Activated CD4-positive, alpha-beta T cell treated with anti-CD3 and anti-CD28 coated beads for 48 hours (primary cell): ENCODE results near the gene SERPINA1.
A peak's percentile ranks its signal among the peaks of the same experiment; 100 is the strongest.
"Not testable (repeated sequence)": the region's sequence is repeated elsewhere in the genome, so short reads cannot be mapped to it uniquely, and the experiment has no call there.

Experiments
- DNase-seq: peaks from one replicate; pipeline ENCODE4 v3.0.0-alpha.2; 2020

Gene SERPINA1

DNA sequence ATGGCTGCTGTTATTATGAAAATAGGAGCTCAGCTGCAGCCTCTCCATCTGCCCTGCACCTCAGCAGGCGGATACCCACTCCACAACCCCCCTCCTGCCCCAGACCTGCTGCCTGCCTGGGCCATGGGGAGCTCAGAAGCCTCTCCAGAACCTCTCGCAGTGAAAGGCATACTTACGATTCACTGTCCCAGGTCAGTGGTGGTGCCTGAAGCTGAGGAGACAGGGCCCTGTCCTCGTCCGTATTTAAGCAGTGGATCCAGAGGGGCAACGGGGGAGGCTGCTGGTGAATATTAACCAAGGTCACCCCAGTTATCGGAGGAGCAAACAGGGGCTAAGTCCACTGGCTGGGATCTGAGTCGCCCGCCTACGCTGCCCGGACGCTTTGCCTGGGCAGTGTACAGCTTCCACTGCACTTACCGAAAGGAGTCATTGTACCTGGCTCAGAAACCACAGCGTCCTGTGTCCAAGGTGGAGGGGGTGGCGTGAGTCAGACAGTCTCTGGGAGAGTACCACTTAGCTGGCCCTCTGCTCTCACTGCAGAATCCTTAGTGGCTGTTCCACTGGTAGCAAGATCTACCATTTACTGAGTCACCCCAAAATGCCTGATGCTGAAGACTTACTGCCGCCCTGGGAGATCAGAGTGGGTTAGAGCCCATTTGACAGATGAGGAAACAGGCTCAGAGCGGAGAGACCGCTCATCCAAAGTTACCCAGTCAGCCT lies at the start of gene SERPINA1:
TSS of gene SERPINA1 (minus strand) at position 219 of the 720 bp plus-strand sequence. CDS start 5,365 bp downstream, outside the sequence.
- no peak for DNase-seq

DNA sequence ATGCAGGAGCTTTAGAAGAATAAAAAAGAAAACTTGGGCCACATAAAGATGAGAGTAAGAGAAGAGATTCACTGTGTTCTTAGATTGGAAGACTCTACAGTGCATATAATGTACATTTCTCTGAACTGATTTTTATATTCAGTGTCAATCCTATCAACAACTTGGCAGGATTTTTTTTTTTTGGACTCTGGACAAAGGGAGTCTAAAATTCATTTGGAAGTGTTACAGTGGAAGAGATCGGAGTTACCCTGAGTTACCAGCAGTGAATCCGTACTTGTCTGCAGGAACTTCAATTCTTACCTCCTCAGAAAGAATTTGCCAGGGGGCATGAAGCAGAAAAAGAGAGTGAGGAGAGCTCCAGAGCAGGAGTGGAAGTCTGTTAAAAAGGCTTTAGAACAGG lies 40.2 kb upstream of the SERPINA1 start:
- DNase-seq: no peak

DNA sequence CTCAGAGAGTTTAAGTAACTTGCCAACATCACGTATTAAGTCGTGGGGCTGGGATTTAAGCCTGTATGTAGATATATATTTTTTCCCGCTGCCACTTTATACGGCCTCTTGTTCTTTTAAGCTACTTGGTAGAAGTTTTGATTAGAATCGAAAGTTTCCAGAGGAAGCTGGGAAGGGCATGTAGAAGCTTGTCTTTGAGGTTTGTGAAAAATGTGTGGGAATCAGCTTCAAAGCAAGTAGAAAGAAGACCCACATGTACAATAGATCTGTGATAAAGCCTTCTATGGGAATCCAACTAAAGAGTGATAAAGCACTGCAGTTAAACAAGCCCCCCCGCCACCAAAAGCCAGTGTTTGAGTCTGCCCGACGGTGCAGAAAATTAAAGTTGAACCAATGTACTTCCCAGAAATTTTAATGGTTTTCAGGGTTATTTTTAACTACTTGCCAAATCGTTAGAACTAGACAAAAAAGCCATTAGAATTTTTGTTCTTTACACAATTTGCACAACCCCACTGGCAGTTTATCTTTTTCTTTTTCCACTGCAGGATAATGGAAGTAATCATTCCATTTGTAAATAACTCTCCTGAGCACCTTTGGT lies 38.7 kb upstream of the SERPINA1 start:
- no peak for DNase-seq

DNA sequence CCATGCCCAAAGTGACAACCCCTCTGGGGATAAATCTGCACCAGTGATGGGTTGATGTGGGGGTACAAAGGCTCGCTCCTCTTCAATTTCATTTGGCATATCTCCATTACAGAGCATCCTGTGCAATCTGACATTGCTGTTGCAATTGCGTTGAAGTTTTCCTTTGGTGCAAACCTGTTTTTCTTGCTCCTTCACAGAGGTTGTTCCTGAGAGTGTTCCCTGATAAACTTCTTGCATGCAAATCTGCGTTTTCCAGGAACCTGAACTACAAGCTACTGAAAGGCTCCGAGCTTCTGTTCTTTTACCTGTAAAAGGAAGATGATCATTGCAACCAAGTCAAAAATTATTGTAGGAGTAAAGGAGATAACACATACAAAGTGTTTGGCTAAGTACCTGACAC lies 38.1 kb upstream of the SERPINA1 start:
- DNase-seq: no peak

DNA sequence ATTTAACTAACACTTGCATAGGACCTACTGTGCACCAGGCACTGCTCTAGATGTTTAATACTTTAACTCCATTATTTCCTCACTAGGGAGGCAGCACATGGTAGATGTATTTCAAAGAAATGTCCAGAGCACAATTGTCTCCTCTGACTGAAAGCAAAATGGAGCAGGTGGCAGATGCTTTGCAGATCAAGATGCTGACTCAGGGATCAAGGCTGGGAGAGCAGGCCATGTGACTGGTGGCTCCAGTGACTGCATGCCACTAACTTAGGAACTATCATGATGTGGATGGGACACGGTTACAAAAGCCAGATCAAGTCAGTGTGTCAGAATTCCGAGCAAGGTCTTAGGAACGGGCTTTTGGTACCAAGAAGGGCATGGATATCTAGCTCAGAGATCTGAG lies 36.0 kb upstream of the SERPINA1 start:
- no peak for DNase-seq

DNA sequence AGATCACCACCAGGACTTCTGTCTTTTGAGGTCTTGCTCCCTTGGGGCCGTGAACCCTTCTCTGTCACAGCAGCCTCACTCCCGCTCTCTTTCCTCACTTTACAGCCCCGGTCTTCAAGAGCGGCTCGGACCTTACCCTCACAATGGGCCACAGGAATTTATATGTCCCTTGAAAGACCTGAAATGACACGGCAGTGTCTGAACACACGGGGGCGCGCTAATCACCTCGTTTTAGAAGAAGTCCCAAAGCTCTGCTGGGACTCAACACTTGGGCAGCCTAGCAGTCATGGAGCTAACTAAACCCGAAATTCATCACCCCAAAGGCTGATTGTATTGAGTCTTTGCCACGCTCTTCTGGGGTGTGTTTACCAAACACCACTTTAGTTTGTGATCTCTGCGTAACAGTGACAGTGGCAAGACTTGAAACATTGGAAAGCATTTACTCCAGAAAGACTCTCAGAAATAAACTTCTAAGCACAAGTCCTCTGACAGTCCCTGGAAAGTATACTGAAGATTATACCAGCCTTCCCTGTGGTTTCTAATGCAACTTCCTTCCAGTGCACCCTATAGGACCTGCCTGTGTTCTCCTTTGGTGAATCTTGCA lies 35.2 kb upstream of the SERPINA1 start:
- peak; percentile 78 for DNase-seq

DNA sequence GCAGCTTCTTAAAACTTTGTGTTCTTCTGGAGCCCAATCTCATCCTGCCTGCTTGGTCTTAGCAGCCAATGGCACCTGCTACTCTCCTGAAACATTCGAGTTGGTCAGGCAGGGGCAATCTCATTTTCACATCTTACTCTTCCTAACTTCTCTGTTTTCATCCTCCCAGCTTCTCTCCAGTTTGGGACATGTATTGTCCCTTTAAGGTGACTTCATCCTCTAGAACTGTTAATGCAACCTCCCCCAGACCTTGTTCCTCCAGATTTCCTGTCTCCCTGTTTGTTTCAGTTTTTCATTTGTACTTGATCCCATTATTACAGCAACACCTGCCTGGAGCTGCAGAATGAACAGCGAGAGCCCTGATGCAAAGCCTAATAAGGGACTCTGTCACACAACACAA lies 32.9 kb upstream of the SERPINA1 start:
- DNase-seq: no peak

DNA sequence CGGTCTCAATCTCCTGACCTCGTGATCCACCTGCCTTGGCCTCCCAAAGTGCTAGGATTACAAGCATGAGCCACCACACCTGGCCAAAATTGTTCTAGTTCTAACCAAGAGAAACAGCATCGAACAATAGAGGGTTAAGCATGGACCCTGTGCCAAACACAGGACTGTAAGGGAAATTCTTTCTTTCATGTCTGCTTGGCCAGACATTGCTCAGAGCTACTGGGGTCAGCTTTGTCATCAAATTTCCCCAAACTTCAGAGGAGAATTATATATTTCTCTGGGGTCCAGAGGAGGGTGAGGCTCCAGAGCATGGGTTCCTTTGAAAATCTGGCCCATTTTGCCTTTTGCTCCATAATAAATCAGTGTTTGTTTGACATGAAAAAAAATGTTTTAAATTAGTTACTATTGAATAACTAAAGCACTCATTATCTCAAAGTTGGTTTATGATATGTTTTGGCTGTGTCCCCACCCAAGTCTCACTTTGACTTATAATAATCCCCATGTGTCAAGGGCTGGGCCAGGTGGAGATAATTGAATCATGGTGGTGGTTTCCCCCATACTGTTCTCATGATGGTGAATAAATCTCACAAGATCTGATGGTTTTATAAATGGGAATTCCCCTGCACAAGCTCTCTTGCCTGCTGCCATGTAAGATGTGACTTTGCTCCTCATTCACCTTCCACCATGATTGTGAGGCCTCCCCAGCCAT lies 29.2 kb upstream of the SERPINA1 start:
- not testable (repeated sequence) for DNase-seq

DNA sequence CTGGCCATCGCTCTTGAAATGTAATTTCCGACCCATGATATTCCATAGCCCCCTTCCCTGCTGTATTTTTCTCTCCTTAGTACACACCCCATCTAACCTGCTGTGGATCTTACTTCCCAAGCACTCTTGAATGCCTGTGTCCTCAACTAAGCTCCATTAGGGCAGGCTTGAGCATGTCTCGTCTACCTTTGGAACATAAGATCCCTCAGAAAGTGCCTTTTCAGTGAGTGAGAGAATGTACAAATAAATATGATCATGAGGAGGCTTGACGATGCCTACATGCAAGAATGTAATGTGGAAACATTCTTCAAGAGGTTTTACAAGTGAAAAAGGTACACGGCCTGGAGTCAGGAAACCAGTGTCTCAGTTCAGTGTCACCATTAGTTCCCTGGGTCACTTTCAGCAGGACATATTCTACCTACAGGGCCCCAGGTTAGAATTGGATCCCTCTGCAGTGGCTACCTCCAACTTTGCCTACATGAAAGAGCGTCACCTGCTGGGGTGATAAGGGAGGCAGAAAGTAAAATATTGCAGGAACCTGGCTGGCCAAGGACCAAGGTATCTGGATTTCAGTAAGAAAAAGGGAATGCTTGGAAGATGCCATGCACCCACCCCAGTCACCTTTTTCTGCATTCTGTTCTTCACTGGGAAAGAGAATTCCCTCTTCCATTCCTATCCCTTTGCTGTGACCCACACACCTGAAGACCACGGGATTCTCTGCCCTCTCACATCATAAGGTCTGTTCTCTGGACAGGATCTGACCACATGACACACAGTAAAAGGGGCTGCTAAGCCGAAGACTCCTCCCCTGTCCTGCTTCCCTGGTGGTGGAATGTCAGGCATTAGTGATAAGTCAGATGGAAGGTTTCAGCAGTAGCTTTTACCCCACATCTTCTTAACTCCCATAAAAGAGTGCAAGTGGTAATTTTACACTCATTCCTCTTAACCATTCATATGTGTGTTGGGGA lies 24.6 kb upstream of the SERPINA1 start:
- no peak for DNase-seq

DNA sequence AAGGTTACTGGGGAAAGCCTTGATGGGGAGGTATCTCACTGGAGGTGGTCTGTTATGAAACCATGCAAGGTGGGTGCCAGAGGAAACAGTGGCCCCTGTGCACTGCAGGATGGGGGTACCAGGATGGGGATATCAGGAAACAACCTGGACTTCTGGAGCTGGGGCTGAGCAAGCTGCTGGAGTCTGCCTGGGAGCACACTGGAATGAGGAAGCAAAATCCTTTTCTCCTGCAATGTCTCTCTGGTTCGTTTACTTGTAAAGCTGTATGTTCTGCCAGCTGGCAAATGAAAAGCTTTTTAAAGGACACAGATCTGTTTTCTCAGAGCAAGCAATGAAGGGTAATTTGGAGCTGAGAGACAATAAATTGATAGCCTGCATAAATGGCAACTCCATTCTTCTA lies 23.2 kb upstream of the SERPINA1 start:
- DNase-seq: no peak

DNA sequence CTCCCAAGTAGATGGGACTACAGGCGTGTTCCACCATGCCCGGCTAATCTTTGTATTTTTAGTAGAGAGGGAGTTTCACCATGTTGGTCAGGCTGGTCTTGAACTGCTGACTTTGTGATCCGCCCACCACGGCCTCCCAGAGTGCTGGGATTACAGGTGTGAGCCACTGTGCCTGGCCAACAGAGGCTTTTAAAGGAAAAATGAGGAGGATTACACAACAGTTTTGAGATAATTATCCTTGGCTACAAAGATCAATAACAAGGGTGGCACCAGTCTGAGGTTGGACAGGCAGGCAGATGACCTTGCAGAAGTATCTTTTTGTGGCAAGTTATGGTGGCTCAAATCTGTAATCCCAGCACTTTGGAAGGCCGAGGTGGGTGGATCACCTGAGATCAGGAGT lies 21.0 kb upstream of the SERPINA1 start:
- not testable (repeated sequence) for DNase-seq

DNA sequence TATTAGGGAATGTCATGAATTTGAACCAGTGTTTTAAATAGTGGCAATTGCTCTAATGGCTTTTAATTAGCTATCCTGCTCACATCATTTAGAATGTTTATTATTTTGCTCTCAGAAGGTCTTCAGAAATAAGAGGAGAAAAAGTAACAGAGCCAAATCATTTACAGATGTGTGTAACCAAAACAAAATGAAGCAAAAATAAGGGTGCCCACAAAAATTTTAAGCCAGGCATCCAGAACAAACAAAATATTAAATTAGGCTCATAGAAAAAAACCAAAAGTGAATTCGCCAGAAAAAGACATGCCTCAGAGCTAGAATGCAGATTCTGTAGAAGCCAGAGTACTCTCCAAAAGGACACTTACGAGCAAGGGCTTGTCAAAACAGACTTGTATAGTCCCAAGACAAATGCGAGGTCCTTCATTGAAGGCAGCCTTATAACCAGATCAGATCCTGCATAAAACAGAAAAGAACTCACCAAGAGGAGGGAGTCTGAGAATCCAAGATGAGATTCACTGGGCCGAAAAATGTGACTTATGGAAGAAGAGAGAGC lies 20.2 kb upstream of the SERPINA1 start:
- no peak for DNase-seq

DNA sequence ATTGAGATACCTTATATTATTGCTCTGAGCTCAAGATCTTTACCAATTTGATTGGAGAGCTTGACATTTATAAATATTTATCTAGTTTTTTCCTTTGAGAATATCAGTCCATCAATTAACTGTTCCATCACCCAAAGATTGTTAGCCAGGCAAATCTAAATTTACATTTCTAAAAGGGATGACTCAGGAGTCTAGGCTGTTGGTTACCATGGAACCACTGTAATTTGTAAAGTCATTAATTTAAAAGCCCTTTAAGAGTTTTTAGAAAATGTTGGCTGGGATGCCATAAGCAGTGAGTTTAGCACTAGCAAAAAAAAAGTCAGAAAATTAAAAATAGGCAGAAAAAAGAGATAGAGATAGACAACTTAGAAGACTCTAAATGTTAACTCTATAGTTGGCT lies 19.5 kb upstream of the SERPINA1 start:
- DNase-seq: no peak

DNA sequence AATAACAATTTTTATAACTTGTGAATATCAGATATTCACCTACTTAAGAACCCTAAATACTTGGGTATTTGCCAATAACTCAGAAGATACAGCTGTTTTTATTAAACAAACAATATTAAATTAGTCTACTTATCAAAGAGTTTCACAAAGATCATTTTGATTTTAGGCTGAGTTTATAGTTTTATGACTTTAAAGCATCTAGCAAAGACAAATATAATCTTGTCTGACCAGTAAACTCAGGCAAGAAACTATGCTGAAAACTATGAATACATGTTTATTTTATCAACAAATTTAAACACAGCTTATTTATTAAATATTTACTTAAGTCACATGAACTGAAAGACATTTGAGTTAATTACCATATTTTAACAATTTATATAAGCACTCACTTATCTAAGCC lies 18.5 kb upstream of the SERPINA1 start:
- DNase-seq: no peak

DNA sequence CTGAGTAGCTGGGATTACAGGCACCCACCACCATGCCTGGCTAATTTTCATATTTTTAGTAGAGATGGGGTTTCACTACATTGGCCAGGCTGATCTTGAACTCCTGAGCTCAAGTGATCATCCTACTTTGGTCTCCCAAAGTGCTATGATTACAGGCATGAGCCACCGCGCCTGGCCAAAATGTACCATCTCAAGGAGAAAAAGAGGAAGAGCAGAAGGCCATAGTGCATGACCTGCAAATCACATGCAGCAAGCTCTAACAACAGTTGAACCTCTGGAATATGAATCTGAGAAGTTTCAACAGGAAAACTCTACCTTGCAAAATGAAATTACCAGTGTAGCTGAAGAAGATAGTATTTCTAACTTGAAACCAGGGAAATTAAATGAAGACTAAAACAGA lies 17.1 kb upstream of the SERPINA1 start:
- DNase-seq: no peak

DNA sequence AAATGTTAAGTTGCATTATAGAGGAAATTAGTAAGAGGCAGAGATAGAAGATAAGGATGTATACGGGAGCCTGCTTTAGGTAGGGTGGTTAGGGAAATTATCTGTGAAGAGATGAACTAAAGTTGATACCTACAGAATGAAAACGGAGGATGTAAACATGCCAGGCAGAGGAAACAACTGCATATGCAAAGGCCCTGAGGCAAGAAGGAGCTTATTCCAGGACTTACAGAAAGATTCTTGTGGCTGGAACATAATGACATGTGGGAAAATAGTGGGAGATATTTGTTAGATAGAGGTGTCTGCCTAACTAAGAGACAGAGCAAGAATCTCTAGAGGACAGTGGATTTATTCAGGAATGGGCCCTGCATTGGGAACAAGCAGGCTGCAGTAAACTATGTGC lies 16.2 kb upstream of the SERPINA1 start:
- no peak for DNase-seq

DNA sequence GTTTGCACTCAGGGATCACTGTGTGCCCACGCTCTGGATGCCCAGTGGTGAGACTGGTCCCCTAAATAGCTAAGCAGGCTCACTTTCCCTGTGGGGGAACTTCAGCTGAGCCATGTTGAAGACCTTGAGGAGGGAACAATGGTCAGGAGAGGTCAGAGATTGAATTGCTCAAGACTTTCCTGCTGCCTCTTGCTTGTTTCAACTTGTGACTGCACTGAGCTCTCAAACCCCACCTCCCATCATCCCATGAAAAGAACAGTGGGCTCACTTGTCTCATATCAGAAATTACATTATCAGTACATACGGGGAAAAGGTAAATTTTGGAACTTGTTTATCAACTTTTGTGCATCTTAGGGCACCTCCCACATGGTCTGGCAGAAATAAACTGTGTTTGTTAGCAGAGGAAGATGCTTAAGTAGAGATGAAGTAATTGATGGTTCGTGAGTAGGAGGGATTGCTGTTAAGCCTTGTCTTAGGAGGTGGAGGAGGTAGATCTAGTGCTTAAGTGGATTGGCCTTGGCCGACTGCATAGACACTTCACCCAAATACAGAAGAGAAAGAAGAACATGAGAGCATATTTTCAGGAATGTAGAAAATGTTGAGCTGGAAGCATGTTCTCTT lies 15.0 kb upstream of the SERPINA1 start:
- DNase-seq: no peak

DNA sequence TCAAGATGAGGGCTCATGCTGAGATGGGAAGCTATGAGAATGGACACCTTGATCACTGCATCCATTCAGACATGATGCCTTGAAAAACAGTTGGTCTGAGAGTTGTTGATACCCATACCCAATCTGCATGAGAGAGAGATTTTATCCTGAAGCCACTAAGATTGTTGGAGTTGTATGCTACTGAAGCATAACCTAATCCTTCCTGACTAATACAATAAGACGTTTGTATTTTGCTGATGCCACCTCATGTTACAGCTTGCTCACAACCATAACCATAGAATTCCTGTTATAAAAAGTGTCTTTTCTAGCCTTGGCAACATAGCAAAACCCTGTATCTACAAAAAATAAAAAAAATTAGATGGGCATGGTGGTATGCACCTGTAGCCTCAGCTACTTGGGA lies 12.7 kb upstream of the SERPINA1 start:
- DNase-seq: no peak

DNA sequence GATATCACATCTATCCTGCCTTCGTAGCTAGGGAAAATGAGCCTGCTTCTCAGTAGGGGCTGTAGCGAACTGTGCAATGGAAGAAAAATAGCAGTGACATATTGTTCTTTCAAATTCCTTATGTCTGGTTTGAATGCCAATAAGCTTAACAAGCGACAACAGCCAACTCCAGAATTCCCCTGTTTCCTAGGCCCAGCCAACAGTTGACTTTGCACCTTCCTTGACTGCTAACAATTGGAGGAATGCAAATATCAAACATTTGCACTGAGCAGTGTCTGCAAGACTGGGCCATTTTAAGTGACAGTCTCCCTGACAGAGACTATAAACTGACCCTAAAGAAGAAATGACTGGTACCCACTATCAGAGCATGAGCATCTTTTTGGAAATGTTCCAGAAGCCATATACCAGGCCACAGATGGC lies 12.0 kb upstream of the SERPINA1 start:
- no peak for DNase-seq

DNA sequence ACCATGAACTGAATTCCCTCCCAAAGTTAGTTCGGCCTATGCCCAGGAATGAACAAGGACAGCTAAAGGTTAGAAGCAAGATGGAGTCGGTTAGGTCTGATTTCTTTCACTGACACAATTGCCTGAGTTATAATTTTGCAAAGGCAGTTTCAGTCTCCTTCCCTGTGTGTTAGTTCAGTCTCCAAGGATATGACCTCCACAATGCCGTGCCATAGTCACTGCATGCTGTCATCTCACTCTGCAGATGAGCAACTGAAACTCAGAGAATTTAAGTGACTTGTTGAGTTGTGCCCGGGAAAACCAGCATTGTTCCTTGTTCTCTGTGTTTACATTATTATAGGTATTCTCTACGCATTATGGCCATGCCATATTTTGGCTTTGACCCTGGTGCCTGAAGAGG lies 10.1 kb upstream of the SERPINA1 start:
- no peak for DNase-seq

DNA sequence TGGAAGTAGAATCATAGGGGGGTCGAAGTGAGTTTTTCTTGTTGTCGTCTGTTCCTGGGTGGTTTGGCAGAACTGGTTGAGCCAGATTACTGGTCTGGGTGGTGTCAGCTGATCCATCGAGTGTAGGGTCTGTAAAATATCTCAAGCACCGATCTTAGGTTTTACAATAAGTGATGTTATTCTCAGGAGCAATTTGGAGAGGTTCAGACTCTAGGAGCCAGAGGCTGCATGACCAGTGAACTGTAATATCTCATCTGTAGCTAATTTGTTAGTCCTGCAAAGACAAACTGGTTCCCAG lies 9.7 kb upstream of the SERPINA1 start:
- DNase-seq: no peak
